PC-9 (cell line): ENCODE measurements around the gene CWH43.
"Not testable (repeated sequence)": the region's sequence is repeated elsewhere in the genome, so short reads cannot be mapped to it uniquely, and the experiment has no call there.

Source experiments
- EZH2 ChIP-seq: fragments of 200-600 bp; sonication (generic); IDR thresholded peaks from 2 replicates; pipeline ENCODE4 v1.8.0; 2017; ENCODE audit warnings: antibody characterized with exemption, low read depth
- TF ChIP-seq, protein P1 (sequence below): fragments of 200-600 bp; sonication (generic); conservative IDR thresholded peaks from 2 replicates; pipeline ENCODE4 v1.6.1; 2017; ENCODE audit warnings: mixed run types, antibody characterized with exemption, mild to moderate bottlenecking, moderate library complexity

DNA sequence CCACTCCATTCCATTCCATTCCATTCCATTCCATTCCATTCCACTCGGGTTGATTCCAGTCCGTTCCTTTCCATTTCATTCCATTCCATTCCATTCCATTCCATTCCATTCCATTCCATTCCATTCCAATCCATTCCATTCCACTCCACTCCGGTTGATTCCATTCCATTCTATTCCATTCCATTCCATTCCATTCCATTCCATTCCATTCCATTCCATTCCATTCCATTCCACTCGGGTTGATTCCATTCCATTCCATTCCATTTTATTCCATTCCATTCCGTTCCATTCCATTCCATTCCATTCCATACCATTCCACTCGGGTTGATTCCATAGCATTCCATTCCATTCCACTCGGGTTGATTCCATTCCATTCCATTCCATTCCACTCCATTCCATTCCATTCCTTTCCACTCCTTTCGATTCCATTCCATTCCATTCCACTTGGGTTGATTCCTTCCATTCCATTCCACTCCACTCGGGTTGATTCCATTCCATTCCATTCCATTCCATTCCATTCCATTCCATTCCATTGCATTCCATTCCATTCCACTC is 116.3 kb downstream of the CWH43 start:
- TF ChIP-seq, protein P1, sequence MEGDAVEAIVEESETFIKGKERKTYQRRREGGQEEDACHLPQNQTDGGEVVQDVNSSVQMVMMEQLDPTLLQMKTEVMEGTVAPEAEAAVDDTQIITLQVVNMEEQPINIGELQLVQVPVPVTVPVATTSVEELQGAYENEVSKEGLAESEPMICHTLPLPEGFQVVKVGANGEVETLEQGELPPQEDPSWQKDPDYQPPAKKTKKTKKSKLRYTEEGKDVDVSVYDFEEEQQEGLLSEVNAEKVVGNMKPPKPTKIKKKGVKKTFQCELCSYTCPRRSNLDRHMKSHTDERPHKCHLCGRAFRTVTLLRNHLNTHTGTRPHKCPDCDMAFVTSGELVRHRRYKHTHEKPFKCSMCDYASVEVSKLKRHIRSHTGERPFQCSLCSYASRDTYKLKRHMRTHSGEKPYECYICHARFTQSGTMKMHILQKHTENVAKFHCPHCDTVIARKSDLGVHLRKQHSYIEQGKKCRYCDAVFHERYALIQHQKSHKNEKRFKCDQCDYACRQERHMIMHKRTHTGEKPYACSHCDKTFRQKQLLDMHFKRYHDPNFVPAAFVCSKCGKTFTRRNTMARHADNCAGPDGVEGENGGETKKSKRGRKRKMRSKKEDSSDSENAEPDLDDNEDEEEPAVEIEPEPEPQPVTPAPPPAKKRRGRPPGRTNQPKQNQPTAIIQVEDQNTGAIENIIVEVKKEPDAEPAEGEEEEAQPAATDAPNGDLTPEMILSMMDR, result not testable (repeated sequence)
- TF ChIP-seq EZH2, result not testable (repeated sequence)
